GM12892 (cell line): ENCODE data around the gene CASP9.

Source experiments
- POLR2AphosphoS5 ChIP-seq: IDR thresholded peaks from 2 replicates; pipeline ENCODE4 v1.6.1; 2011; ENCODE audit warnings: low read depth, low read length, control low read depth
- TAF1 ChIP-seq: IDR thresholded peaks from 2 replicates; pipeline ENCODE4 v1.6.1; 2011; ENCODE audit warnings: low read depth, mild to moderate bottlenecking, control low read depth, low read length, borderline replicate concordance

DNA sequence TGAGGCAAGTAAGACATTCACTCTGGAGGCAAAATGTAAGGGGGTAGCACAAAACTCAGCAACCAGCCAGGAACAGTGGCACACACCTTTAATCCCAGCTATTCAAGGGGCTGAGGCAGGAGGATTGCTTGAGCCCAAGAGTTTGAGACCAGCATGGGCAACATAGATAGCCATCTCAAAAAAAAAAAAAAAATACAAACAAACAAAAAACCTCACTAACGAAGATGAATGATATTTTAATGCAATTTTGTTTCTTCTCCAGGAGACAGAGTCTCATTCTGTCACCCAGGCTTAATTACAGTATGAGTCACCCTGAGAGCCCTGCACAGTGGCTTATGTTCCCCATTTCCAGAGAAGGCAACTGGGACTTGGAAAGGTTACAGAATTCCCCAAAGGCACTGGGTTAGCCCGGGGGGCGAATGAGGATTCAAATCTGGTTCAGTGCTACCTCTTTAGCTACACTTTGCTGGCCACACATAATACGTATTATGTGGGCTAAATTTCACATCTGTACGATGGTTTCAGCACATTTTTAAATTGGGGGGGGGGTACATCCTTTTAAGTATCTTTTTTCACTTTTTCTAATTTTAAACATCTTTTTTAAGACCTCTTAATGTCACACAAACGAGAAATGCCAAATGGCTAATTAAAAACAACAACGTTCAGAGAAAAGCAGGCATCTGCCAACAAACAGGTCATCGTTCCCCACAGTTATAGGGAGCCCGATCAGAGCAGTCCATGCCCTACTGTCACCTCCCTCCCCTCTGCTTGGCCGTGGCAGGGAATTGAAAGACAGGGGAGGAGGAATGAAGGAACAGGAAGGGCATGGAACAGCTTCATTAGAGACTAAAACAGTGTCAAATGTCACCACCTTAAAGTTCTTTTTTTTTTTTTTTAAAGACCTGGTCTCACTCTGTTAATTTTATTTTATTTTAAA lies 64.0 kb downstream of the CASP9 start:
- TF ChIP-seq POLR2AphosphoS5 (no peak), TAF1 (no peak)
